Fibroblast of villous mesenchyme (primary cell): ENCODE data around the gene PLA2G4B. TPM values are rescaled to one million over a fixed set of nuclear protein-coding genes. Genes with fewer than 3 reads are reported as not detected.

ENCODE experiments used
- DNase-seq: peaks from one replicate; pipeline ENCODE4 v3.0.0-alpha.2; 2010; ENCODE audit warnings: low read depth
- H3K4me3 ChIP-seq: 2 replicates; pipeline ENCODE4 v1.5.1; 2011; ENCODE audit warnings: low read depth, mild to moderate bottlenecking, low read length
- CTCF ChIP-seq: IDR thresholded peaks from 2 replicates; pipeline ENCODE4 v1.5.1; 2012; ENCODE audit warnings: low read depth, mild to moderate bottlenecking, low read length; ENCODE audit not compliant: insufficient read depth
- total RNA-seq: library from RNA; depleted of rRNA; stranded (reverse); fragments of >200 nt; gene quantifications from 2 replicates; pipeline ENCODE4 v1.2.3, GENCODE V29; 2012

PLA2G4B gene
- total RNA-seq, 1 donor, result 1.3 TPM

DNA sequence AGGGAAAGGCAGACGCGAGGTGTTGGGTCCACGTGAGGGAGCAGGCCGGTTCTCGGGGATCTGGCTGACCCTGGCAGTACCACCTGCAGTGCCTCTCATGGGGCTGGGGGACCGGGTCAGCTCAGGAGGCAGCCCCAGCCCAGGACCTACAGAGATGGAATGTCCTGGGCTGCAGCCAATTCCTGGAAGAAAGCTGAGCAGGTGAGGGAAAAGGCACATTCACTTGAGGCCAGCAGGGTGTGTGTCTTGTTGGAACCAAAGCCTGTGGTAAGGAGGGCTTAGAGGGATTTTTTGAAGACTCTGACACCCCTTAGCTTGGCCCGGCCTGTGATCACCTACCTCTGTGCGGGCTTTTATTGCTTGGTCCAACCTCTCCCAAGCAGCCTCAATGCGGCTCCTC is 15.8 kb downstream of the PLA2G4B start:
- H3K4me3 ChIP-seq, result no peak overlapping the region
- DNase-seq, result no peak
- TF ChIP-seq CTCF, result no peak

DNA sequence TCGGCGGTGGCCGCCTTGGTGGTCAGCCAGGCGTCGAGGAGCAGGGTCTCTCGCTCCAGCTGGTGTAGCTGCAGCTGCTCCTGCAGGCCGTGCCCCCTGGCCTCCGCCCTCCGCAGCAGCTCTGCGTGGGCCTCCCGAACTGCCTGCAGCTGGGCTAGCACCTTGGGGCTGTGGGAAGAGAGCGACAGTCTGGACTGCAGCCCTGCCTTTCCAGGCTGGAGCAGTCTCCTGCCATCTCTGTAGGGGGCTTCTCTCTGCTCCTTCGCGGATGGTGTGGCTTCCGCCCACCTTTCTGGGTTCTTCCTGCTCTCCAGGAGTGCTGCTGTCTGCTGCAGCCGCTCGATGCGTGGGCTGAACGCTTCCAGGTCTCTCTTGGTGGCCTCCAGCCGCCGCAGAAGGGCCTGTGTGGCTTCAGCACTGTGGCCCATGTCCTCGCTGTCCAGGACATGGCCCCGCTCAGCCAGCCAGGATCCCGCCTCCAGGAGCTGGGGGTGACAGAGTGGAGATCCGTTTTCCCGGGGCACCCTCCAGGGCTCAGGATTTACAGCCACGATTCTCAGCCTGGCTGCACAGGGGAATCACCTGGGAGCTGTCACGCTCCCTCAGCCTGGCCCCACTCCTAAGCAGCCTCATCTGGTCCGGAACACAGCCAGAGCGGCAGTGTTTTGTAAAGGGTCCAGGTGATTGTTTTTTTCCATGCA is 16.8 kb downstream of the PLA2G4B start:
- H3K4me3 ChIP-seq, result no peak overlapping the region
- DNase-seq, result no peak
- TF ChIP-seq CTCF, result no peak

DNA sequence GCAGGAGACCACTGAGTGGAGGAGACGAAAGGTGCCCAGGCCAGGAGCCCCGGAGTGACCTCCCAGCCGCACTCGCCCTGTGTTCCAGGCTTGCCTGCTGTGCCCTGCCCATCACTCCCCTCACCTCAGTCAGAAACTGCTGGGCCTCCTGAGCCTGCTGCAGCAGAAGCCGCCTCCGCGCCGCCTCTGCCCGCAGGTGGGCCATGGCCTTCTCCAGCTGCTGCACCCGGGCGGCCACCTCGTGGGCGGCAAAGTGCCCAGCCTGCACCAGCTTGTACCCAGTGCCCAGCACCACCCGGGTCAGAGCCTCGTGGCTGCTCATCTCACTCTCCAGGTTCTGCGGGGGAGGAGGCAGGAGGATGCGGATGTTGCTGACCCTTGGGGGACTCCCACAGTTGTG is 17.6 kb downstream of the PLA2G4B start:
- H3K4me3 ChIP-seq, result no peak overlapping the region
- no peak for TF ChIP-seq CTCF
- DNase-seq, result no peak

- H3K4me3 ChIP-seq, result no peak overlapping the region
- no peak for DNase-seq
- no peak for TF ChIP-seq CTCF
These were observed 18.1 kb downstream of the PLA2G4B start for GRCh38 chr15:41856716-41857115.

- no peak for DNase-seq
- no peak for TF ChIP-seq CTCF
These were observed 18.7 kb downstream of the PLA2G4B start for GRCh38 chr15:41857316-41857715.

DNA sequence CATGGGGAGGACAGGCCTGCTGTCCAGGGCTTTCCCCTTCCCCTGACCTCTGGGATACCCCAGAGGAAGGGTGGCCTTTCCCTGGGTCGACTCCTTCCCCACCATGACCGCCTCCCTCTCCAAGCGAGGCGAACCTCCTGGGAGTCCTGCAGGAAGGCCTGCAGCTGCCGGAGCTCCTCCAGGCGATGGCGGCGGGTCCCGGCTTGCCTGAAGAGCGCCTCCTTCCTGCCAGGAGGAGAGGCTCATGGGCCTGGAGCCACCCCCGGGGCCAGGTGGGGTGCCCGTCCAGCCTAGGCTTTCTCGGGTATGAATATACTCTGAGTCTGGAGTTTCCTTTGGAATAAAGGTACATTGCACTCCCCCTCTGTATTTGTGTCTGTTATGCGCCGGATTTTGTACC is 20.1 kb downstream of the PLA2G4B start:
- H3K4me3 ChIP-seq, result no peak overlapping the region
- no peak for TF ChIP-seq CTCF
- DNase-seq, result no peak

More at GRCh38 chr15:41857316-41857715, 18.7 kb downstream of the PLA2G4B start:
- no peak overlapping the region for H3K4me3 ChIP-seq
